AG10803 (cell line): ENCODE measurements around the gene CHAF1B.

Experiments used
- DNase-seq: peaks from one replicate; pipeline ENCODE4 v3.0.0; 2010; ENCODE audit warnings: low read depth
- H3K4me3 ChIP-seq: 2 replicates; pipeline ENCODE4 v1.5.1; 2011; ENCODE audit warnings: mild to moderate bottlenecking, low read length, control low read depth
- CTCF ChIP-seq: conservative IDR thresholded peaks from 2 replicates; pipeline ENCODE4 v1.5.1; 2011; ENCODE audit warnings: mild to moderate bottlenecking, low read length, control low read depth, inconsistent platforms

Gene CHAF1B

GRCh38 chr21:36419241-36419640 lies 34.0 kb downstream of the CHAF1B start:
- no peak overlapping the region for H3K4me3 ChIP-seq
- DNase-seq: no peak
- TF ChIP-seq CTCF: no peak

- no peak overlapping the region for H3K4me3 ChIP-seq
- peak; percentile 90 for DNase-seq
- TF ChIP-seq CTCF: peak; percentile 84
Measured at GRCh38 chr21:36419996-36420395, 34.8 kb downstream of the CHAF1B start.

DNA sequence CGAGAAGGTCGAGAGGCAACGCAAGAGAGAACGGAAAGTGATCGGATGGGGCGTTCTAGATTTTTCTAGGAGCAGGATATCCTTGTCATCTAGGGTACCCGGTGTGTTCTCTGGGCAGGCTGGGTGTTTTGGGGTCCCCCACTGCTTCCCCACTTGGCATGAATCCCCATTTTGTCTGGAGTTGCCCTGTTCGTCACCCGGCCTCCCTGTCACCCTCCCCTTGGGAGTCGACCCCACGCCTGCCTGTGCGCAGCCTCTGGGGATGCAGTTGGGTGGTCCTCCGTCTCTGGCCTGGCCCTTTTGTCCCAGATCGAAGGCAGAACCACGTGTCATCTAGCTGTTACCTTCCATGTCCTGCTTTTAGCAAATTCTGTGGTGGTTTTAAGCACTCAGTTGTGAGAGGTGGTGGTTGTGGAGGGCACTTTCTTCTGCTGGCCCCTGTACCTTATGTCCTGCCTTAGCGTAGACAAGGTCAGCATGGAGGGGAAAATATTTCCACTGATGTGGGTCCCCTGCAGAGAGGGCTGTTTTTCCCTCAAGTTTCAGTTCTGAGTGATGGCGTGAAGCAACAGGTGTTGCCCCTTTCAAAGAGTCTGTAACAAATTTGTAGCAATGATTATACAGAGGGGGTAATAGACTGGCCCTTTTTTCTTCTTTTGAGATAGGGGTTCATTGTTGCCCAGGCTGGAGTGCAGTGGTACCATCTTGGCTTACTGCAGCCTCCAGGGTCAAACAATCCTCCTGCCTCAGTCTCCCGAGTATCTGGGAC lies 35.6 kb downstream of the CHAF1B start:
- no peak for TF ChIP-seq CTCF
- DNase-seq: no peak
- H3K4me3 ChIP-seq: no peak overlapping the region

DNA sequence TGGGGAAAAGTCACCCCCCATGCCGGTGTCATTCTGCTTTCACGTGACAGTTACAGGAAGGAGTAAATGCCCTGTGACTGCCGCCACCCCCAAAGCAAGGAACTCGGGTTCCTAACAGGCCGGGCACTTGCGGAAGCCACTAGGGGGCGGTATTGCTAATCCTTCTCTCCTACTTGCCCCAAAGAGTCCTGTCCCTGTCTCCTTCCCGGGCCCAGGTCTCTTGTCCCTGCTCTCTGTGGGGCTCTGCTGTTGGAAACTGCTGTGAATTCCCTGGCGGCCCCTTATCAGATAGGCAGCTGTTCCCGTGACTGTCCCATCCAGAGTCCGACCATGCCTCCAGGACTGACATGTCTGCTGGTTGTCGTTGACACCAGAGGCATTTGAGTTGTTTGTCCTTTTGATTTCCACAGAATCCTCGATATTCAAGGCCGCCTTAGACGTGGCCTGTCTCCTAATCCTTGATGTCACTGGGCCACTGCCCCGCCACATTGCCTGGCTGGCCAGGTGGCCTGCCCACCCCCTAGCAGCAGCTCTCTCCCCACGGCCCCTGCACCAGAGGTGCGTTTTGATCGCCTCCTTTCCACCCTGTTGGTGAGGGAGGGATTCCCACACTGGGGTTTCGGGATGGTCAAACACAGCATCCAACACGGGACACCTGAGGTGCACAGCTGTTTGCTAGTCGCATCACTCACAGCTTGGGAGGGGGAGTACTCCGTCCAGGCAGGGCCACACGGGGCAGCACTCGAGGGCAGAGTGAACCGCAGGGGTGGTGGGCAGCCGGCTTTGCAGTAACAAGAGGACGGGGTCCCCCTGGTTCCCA lies 37.3 kb downstream of the CHAF1B start:
- DNase-seq: peak; percentile 57
- peak; percentile 74 for TF ChIP-seq CTCF
- no peak overlapping the region for H3K4me3 ChIP-seq

DNA sequence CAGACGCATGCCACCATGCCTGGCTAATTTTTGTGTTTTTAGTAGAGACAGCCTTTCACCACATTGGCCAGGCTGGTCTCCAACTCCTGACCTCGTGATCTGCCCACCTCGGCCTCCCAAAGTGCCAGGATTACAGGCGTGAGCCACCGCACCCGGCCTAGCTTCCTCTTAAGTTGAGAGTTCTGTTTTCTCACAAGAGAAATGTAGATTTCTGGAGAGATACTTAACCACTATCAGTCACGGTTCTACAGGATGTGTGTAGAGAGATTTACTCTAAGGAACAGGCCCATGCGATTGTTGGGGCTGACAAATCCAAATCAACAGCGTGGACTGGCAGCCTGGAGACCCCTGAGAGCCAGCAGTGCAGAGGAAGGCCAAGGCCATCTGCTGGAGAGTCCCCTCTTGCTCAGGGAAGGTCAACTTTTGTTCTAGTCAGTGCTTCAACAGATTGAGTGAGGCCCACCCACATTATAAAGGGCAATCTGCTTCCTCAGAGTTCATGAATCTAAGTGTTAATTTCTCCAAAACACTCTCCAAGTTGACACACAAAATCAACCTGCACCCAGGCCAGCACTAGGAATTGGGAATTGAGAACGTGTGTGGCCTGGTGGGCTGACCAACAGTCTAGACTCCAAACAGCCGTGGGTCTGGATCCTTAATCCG lies 38.7 kb downstream of the CHAF1B start:
- no peak overlapping the region for H3K4me3 ChIP-seq
- no peak for DNase-seq
- TF ChIP-seq CTCF: no peak

- DNase-seq: no peak
Measured at GRCh38 chr21:36424592-36424991, 39.4 kb downstream of the CHAF1B start.

More at GRCh38 chr21:36424592-36424991, 39.4 kb downstream of the CHAF1B start:
- TF ChIP-seq CTCF: no peak
- H3K4me3 ChIP-seq: no peak overlapping the region
